Suprapubic skin (tissue), 4 donors: ENCODE results near the gene RNFT2.

Experiments used
- CTCF ChIP-seq, 2 donors: fragments of 200-600 bp in 1 of 2; fragments of 450-650 bp in 1 of 2; sonication (generic) in 1 of 2; IDR thresholded peaks; one replicate each; pipeline ENCODE4 v1.5.1; 2016 to 2019; ENCODE audit warnings: antibody characterized with exemption in 2 of 2, mild to moderate bottlenecking in 1 of 2, moderate library complexity in 1 of 2
- EP300 ChIP-seq: sonication (generic); formaldehyde crosslinking; IDR thresholded peaks from one replicate; pipeline ENCODE4 v1.6.1; 2017; ENCODE audit warnings: antibody characterized with exemption
- POLR2A ChIP-seq, 2 donors: fragments of 450-650 bp; IDR thresholded peaks; one replicate each; pipeline ENCODE4 v1.6.1; 2017; ENCODE audit warnings: antibody characterized with exemption in 2 of 2, mild to moderate bottlenecking in 2 of 2, moderate library complexity in 2 of 2
- POLR2AphosphoS5 ChIP-seq, 3 donors: sonication (generic); formaldehyde crosslinking; IDR thresholded peaks; one replicate each; pipeline ENCODE4 v1.6.1; 2017; ENCODE audit warnings: antibody characterized with exemption in 3 of 3

- TF ChIP-seq CTCF (IDR thresholded peaks at IDR 0.05): no peak
- TF ChIP-seq POLR2AphosphoS5 (IDR thresholded peaks at IDR 0.05): no peak
- TF ChIP-seq POLR2A (IDR thresholded peaks at IDR 0.05): no peak
- no peak for TF ChIP-seq EP300
These were observed 19.3 kb upstream of the RNFT2 start for GRCh38 chr12:116718655-116719454.
